ENCODE data around the gene RASGRP4.

DNA sequence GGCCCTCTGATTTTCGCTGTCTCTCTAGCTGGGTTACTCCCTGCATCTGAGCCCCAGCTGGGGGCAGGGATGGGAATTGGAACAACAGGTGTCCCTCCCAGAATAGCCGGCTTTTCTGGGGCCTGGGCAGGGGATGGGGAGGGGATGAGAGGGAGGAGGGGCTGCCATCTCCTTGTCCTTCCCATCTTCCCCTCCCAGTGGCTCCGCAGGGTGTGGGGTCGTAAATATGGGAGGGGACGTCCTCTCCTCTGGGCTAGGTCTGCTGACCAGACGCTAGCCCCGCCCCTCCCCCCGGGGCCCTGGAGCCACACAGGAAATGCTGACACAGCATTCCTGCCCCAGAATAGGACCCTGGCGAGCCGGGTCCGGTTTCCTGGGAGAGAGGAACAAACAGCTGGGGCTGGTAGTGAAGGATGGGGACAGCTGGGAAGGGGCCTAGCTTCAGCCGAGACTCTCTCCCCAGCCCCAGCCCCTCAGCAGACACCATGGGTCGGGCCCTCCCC lies 8.6 kb upstream of the RASGRP4 start:
- no peak for TF ChIP-seq POLR2AphosphoS5 (IDR thresholded peaks at IDR 0.05; ENCODE audit: borderline replicate concordance, low read depth, low read length)
- TF ChIP-seq EZH2 (IDR thresholded peaks at IDR 0.05) = no peak
